Activated gamma-delta T cell treated with Interleukin-2 at 50 U/mL for 16 hours (primary cell): ENCODE results near the gene AIFM1.

Experiments used
- DNase-seq: peaks from one replicate; pipeline ENCODE4 v3.0.0-alpha.2; 2020

The AIFM1 gene

DNA sequence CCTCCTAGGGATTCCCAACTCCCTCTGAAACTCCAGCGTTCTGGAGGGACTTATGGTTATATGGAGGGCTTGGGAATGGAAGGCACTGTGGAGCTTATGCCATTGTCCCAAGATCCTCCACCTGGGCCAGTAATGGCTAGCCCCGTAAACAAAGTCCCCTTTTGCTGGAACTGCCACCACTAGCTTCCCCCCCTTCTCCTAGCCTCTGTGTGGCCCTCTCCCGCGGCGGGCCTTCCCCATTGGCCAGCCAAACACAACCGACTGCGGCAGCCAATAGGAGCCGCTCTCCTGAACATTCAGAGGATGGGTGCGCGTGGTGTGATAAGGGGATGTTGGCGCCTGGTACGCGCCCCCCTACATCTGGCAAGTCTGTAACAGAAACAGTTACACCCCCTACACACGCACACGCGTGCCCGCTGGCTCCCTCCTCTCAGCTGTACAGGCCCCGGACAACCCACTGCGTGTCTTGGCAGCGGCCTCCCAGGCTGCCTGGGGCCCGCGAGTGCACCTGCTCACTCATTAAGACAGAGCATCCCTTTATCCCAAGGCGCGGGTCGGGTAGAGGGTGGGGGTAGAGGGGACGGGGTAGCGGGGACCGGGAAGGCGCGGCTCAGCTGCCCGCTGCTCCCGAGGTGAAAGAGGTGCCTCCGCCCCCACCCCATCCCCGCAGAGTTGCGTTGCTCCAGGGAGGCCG, 5.3 kb upstream of the AIFM1 start:
- DNase-seq = peak; percentile 55

DNA sequence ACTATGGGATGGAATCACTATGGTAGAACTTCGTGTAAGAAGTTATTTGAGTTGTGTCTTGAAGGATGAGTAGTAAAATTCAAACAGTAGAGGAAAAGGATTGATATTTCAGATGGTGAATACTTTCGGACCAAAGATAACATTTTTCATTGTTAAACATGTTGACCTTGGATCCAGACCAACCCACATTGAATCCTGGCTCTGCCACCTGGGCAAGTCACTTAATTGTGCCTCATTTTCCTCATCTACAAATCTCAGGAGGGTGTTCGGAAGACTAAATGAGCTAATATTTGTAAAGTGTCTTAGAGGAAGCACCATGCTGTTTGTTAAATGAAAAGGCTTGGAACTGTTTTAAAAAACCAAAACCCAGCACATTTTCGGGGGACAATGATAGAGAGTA, 1.4 kb upstream of the AIFM1 start:
- no peak for DNase-seq

DNA sequence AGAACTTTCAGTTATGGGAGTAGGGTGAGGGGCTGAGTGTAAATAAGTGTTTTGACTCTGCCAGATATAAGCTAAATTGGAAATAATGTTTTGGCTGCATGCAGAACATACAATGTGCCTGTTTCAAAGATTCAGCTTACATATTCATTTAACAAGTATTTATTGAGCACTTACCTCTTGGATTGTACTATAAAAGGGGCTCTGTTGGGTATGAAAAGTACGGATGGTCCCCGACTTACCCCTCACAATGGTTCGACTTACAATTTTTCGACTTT, 799 bp upstream of the AIFM1 start:
- DNase-seq = no peak

DNA sequence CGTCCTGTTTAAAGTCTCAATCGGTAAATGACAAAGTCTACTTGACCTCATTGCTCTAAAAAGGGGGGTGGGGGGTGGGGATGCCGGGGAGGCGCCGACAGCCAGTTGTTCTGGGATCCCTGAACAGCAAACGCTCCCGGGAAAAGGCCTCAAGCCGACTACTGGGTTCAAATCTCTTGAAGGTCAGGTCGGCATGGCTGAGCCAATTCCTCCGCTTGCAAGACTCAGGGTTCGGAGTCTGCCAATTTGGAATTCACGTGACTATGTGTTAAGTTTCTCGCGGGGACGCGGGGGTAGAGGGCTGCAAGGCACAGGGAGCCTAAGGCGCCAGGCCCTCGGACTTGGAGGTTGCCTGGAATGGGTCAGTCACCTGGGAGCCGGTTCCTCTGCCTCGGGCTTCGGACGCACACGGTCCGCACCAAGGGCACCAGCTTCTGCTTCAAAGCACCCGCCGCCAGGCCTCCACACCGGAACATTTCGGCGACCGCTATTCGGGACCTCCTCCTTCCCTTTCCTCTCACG, 399 bp downstream of the AIFM1 start:
- DNase-seq = no peak

DNA sequence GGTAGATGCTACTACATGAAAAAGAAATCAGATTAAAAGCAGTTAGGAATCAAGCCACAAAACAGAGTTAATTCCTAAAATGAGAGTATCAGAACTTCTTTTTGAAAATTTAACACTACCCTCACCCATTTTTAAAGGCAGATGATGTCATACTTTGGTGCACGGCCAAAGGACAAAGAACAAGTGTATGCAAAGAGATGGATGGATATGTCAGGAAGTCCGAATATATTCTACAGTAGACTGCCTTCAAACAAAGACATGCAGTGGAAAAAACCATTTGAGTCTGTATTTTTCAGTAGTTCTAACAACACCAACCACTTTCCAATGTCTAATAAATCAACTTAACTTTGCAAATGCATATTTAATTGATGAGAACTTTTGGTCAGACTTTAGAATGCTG, 2.2 kb downstream of the AIFM1 start:
- no peak for DNase-seq

DNA sequence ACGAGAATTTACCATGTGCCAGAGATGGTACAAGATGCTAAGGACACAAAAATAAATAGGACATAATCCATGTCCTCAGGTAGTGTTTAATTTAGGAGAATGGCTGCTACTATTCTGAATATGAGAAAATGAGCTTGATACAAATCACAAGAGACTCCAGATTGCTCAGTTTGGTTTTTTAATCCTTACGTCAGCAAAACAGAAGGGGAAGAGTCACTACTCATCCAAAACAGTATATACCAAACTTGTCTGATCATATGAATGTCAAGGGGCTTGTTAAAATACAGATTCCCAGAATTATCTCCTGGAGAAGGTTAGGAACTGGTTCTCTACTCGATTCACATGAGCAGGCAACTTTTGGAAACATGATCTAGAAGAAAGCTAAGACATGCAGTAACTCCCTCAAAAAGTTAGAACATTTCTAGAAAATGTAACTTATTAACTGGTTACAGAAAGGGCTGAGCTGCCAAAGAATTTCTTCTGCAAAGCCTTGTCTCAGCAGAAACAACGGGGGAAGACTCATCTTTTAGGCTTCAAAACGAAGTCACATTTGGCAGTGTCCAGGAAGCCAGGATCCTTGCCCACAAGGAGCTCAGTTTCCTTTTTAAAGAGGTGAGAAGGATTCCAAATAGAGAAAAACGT, 3.4 kb downstream of the AIFM1 start:
- no peak for DNase-seq

DNA sequence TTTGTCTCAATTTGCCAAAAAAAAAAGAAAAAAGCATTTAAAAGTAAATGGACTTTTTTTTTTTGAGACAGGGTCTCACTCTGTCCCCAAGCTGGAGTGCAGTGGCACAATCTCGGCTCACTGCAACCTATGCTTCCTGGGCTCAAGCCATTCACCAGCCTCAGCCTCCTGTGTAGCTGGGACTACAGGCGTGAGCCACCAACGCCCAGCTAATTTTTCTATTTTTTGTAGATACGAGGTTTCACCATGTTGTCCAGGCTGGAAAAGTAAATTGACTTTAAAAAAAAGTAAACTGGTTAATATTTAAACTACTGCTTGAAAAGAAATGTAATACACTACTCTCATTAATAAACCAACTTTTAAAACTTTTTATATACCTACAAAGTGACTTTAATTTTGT, 5.9 kb downstream of the AIFM1 start:
- DNase-seq = no peak

DNA sequence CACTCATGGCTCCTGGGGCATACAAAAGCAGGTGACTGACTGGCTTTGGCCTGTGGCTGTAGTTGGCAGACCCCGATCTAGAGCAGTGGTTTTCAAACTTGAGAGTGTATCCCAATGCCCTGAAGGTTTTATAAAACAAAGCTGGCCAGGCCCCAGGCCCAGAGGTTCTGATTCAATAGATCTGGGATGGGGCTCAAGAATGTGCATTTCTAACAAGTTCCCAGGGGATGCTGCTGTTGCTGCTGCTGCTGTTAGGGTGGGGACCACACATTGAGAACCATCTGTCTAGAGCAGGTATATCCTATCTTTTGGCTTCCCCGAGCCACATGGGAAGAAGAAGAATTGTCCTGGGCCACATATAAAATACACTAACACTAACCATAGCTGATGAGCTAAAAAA, 7.3 kb downstream of the AIFM1 start:
- DNase-seq = no peak

DNA sequence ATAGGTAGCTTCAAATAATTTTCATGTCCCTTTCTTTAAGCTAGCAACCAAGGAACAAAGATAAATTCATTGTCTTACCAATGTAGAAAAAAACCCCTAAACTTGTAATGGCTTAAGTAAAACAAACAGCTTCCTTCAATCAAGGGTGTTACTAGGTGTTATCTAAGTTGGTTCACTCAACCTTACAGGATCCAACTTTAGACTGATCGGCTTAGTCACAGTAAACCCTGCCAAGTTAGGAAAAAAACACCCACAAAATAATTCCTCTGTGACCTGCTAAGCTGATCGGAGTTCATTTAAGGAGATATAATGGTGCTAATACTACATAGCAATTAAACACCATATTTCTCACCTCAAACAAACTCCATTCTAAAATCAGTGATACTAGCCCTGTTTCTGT, 10.1 kb downstream of the AIFM1 start:
- DNase-seq = no peak

DNA sequence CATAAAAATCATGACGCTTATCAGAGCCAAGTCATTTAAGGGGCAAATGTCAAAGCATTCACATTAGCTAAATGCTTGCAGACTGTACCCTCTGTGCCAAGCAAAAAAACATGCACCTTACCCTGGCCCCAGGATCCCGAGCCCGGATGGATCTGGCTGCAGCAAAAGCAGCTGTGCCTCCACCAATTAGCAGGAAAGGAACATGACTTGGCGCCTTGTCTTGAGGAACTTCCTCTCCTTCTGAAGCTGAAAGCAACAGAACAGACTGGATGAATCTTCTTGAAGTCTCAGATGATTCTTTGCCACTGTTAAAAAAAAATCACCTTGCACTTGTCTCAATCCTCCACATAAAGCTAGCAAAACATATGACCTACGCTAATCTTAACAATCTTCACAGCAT, 18.0 kb downstream of the AIFM1 start:
- no peak for DNase-seq

DNA sequence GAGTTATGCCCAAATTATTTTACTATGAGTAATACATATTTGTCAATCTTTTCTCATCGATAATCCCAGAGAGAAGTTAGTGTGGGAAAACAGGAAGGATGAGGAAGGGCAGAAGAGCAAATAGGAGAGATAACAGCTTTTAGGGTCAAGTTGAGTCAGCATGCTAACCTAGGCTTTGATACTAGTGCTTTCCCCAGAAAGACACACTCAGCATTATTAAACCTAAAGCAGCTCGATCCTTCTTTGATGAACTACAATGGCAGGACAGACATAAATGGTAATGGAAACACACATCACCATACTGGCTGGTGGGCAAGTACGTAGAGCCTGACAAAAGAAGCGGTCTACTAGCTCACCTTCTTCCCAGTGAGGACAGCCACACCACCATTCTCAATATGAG, 20.5 kb downstream of the AIFM1 start:
- DNase-seq = no peak

DNA sequence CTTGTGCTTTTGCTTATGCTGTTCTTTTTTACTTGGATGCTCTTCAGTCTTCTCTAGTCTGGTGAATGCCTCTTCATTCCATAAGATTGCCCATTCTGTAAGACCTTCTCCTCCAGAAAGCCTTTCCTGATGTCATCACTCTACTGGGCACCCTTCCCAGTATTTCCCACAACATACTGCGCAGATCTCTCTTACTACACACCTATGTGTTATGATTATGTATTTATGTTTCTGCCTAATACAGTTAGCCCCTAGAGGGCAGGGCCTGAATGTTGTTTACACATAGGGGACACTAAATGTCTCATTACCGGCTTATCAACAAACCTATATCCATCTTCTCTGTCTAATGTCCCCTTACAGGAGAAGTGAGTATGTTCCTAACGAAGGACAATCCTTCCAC, 21.1 kb downstream of the AIFM1 start:
- DNase-seq = no peak

DNA sequence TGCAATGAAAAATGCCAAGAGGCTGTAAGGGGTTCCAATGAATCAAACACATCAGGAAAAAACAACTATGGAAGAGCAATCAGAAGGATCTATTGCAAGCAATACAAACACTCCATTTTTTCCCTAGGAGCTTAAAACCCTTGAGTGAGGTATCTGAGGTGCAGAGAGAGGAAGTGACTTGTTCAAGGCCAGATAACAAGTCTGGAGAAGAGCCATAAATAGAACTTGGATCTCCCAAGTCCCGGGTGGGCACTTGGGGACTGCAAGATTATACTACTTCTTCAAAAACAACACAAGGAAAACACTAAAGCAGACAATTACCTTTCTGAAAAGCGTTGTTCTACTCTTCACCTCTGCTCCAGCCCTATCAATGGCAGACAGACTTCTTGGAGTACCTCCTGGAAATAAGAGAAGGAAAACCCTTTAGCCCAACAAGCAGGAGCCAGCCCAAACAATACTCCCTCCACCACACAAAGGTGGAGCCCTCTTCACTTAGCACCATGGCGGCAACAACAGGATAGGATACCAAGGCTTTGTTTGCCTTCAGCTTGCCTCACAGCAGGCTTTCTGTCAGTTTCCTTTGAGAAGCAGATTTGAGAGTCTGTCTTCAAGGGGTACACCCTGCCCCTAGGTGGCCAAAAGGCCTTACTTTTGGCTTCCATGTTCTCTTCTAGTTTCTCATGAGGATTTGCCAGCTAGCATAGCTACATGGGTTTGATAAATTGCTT, 26.0 kb downstream of the AIFM1 start:
- no peak for DNase-seq

DNA sequence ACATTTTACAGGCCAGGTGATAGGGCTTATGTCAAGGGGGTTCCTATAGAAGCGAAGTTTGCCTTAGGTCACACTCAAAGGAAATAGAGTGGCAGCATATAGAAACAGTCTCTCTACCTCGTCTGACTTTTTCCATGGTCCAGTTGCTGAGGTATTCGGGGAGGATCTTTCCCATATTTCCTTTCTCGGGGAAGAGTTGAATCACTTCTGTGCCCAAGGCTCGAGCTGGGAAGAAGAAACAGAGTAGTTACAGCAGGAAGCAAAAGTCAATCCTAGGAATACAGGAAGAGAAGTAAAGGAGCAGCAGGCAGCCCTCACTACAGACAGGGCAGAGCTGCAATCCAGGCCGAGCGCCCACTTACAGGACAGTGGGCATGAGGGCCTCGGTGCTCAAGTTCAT, 28.7 kb downstream of the AIFM1 start:
- no peak for DNase-seq

DNA sequence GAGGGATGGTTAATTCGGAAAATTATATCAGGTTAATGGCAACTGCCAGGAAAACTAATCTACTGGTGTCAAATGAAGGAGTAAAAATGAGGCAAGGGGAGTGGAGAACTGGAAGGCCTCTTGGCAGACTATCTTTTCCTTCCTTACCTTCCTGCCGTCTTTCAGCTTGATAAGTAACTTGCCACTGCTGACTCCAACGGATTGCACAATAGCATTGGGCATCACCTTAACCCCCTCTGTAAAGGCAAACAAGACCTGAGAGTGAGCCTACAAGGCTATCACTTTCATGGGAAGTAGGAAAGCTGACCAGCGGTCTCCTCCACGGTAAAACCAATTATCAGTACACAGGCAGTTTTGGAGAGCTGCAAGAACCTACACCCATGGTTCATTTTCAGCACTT, 29.1 kb downstream of the AIFM1 start:
- no peak for DNase-seq

DNA sequence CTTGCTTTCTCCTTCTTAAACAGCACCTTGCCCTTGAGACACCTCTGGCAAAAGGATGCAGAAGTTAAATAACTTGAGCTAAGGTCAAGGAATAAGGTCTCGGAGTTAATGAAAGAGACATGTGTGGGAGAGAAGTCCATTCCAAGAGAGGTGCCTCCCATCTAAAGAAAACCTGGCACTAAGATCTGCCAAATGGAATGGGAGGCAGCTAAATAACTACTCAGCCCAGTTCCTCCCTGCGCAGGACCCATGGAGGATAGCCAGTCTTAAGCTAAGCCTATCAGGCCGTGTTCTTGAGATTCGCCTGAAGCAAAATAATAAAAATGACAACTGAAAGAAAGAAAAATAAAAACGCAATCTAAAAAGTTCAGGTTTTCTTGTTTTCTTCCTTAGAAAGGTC, 34.7 kb downstream of the AIFM1 start:
- no peak for DNase-seq

DNA sequence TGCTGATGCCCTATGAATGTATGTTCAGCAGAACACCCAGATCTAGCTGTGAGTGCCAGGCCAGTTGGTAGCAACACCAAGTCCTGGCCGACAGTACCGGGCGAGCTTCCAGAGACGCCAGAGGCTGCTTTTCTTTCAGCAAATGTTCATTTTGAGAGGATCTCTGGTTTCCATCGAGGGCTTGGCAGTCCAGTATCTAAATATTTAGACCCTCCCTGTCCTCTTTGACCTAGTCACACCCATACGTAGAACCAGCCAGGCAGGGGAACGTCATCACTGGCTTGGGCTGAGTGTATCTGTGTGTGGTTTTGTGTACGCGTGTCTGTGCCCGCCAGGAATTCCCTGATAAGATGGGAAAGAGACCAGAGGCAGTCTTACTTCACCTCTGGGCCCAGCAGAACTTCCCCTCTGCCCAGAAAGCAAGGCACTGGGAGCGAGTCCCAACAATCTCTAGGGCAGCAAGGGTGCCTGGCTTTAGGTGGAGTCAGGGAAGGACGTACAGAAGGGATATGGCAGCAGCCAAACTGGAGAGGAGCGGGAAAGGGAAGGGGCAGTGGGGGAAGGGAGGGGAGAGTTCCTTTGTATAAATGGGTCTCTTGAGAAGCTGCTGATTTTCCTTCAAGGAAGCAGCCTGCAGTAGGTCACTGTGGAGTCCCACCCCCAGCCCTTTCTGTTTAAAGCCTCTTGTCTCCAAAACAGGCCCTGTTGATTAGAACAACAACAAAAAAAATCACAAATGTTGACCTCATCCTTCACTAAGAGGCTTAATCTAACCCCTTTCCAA, 40.4 kb downstream of the AIFM1 start:
- no peak for DNase-seq

DNA sequence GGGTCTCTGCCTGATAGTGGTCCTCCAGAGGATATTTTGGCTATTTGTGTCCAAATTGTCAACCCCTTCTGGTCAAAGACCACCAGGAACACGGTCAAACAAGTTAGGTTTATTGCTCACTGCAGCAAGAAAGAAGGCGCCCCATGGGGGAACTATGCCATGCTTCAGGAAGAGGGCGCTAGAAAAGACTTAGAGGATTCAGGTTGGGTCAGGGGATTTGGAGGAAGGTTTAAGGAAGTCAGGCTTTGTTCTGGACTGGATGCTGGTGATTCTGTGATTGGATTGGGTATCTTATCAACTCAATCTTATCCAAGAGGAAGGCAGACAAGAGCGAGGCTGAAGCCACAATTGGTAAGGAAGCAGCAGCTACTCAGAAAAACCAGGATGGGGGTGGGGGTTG, 41.1 kb downstream of the AIFM1 start:
- DNase-seq = no peak

DNA sequence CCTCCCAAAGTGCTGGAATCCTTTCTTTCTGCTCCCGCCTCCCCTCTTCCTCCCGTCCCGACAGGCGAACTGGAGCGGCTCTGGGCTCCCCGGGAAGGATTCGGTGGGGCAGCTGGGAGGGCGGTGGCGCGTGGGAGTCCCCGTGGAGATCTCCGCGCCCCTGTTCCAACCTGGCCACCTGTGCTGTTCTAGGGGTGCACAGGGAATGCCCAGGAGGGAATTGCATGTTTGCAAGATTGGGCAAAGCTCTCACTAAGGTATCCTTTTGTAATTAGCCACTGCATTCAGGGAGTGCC, 44.2 kb downstream of the AIFM1 start:
- no peak for DNase-seq

DNA sequence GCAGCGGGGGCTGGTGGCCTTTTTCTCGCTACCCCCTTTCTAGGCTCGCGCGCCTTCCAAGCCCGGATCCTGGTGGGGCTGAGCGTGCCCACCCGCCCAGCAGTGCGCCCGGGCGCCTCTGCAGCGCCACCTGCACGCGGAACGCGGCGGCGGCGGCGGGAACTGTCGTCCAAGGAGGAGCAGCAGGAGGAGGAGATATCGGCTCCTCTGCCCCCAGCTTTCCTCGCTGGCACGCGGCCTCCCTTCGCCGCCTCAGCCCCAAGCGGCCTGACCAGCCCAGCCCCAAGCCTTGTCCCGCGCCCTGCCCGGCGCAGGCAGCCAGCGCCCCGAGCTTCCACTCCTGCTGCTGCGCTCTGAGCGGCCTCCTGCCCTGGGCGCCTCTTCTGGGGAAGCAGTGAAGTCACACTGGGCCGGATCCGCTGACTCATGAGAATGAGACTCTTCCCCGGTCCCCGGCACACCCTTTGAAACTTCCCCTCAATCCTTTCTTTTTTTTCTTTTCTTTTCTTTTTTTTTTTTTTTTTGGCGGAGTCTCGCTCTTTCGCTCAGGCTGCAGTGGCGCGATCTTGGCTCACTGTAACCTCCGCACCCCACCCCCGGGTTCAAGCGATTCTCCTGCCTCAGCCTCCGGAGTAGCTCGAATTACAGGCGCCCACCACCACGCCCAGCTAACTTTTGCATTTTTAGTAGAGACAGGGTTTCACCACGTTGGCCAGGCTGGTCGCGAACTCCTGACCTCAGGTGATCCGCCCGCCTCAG, 44.7 kb downstream of the AIFM1 start:
- peak; percentile 52 for DNase-seq

DNA sequence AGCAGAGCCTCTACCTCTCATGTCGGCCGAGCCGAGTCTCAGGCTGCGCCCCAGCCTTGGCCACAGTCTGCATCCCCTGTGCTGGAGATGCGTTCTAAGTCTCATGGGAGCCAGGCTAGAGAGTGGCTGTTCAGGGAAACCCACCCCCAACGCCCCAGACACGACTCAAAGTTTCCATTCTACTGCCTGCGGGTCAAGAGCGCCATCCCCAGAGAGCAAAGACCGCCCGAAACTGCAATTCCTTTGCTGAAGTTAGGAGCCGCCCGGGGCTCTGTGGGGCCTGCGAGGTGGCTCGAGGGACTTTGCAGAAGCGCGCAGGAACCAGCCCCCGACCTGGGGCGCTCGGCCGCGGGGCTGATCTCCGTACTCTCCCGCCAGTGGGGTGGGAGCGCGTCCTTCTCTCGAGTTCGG, 45.3 kb downstream of the AIFM1 start:
- no peak for DNase-seq

DNA sequence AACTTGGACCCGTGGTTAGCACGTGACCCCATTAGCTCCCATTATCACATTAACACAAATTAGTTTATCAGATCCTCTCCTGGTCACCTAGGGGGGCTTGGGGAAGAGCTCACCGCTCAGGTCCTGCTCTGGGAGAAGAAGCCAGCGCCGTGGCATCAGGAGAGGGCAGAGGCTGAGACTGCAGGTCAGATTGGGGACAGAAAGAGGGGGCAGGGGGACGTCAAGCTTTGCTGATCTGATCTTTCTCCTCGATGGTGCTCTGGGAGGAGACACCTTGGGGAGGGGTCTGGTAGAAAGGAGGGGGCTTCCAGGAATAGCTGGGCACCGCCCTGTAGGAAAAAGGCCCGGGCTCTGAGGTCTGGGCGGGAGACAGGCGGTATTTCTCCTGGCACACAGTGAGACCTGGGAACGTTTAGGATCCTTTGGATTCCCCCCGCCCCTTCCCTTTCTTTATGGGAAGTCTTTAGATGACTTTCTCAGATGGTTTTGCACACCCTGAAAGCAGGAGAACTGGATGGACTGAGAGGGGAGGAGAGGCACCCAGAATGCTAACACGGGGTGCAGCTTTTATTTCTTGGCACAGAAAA, 46.2 kb downstream of the AIFM1 start:
- no peak for DNase-seq
